ENCODE results near the gene CHST2. TPM values are rescaled to one million over a fixed set of nuclear protein-coding genes. Genes with fewer than 3 reads are reported as not detected.

CHST2 gene
- total RNA-seq, 1 experiment from 2014 or later = 1.7 TPM

DNA sequence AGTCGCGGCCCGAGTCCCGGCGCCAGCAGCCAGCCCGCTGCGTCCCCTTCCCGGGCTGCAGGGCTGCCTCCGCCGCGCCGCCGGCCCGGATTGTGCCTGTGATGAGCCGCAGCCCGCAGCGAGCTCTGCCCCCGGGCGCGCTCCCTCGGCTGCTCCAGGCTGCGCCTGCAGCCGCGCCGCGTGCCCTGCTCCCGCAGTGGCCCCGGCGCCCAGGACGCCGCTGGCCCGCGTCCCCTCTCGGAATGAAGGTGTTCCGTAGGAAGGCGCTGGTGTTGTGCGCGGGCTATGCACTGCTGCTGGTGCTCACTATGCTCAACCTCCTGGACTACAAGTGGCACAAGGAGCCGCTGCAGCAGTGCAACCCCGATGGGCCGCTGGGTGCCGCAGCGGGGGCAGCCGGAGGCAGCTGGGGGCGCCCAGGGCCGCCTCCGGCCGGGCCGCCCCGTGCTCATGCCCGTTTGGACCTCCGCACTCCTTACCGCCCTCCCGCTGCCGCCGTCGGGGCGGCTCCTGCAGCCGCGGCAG lies 1.2 kb downstream of the CHST2 start:
- DNase-seq (ENCODE audit: low read depth, low spot score) = no peak
- RAD21 ChIA-PET (ENCODE audit: low non-redundant PET in 1 of 2, low total read pairs in 2 of 2, uncharacterized antibody in 2 of 2, unreplicated experiment in 2 of 2) = no interaction called here
- POLR2A ChIA-PET = no interaction called here
- H3K79me2 ChIP-seq (ENCODE audit: insufficient read depth, low read length) = no peaks in the 10 kb centered on the region
- intact Hi-C loops (cut with micrococcal nuclease) = loop anchor here (2.0 kb wide), 1 partner anchor 524 kb away; no protein-coding TSS in a partner anchor
- H3K27ac ChIP-seq (ENCODE audit: low read depth, low read length) = no peak overlapping the region
- H3K9ac ChIP-seq (ENCODE audit: low read length) = no peak overlapping the region
- no peaks in the 10 kb centered on the region for H3K9me2 ChIP-seq (ENCODE audit: insufficient read depth)
- no peak for ATAC-seq
- no peaks in the 10 kb centered on the region for H3K9me3 ChIP-seq (ENCODE audit: control insufficient read depth in 1 of 2, insufficient read depth in 1 of 2, low read depth in 1 of 2, low read length in 2 of 2)
- no peaks in the 10 kb centered on the region; a peak in 1 of 4 replicates for H3K4me1 ChIP-seq (ENCODE audit: control insufficient read depth in 1 of 2, insufficient read depth in 2 of 2, low read length in 2 of 2)
- H3K4me2 ChIP-seq (ENCODE audit: low read length) = no peak overlapping the region
- CTCF ChIA-PET = no interaction called here
- H3K36me3 ChIP-seq (ENCODE audit: control insufficient read depth in 1 of 2, insufficient read depth in 2 of 2, low read length in 2 of 2) = no peaks in the 10 kb centered on the region
- no peak overlapping the region for H3K4me3 ChIP-seq (replicated peaks in 1 of 2; ENCODE audit: low read depth in 1 of 2, low read length in 2 of 2)
- peaks cover 3% of the 10 kb centered on the region; the same call in 1 of the 2 replicates for H3K27me3 ChIP-seq (ENCODE audit: insufficient read depth, low read length)
- TF ChIP-seq, protein P1, sequence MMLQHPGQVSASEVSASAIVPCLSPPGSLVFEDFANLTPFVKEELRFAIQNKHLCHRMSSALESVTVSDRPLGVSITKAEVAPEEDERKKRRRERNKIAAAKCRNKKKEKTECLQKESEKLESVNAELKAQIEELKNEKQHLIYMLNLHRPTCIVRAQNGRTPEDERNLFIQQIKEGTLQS (IDR thresholded peaks at IDR 0.05) = no peak
- TF ChIP-seq ZFX (IDR thresholded peaks at IDR 0.05) = no peak
- TF ChIP-seq CBX3 (IDR thresholded peaks at IDR 0.05; ENCODE audit: low read depth) = no peak
- TF ChIP-seq SP1 (IDR thresholded peaks at IDR 0.05; ENCODE audit: low read depth) = no peak
- TF ChIP-seq, protein P2, sequence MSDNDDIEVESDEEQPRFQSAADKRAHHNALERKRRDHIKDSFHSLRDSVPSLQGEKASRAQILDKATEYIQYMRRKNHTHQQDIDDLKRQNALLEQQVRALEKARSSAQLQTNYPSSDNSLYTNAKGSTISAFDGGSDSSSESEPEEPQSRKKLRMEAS (IDR thresholded peaks at IDR 0.05) = no peak
- TF ChIP-seq SRF (IDR thresholded peaks at IDR 0.05; ENCODE audit: low read depth) = no peak
- no peak for TF ChIP-seq YY1 (IDR thresholded peaks at IDR 0.05; ENCODE audit: extremely low read depth, insufficient replicate concordance, low read depth, low read length)
- no TSS peak for BruUV-seq (replicated peaks)
- H4K20me1 ChIP-seq (ENCODE audit: insufficient read depth) = no peaks in the 10 kb centered on the region
- H2AFZ ChIP-seq (ENCODE audit: low read depth, low read length, poor library complexity, severe bottlenecking) = no peak overlapping the region

DNA sequence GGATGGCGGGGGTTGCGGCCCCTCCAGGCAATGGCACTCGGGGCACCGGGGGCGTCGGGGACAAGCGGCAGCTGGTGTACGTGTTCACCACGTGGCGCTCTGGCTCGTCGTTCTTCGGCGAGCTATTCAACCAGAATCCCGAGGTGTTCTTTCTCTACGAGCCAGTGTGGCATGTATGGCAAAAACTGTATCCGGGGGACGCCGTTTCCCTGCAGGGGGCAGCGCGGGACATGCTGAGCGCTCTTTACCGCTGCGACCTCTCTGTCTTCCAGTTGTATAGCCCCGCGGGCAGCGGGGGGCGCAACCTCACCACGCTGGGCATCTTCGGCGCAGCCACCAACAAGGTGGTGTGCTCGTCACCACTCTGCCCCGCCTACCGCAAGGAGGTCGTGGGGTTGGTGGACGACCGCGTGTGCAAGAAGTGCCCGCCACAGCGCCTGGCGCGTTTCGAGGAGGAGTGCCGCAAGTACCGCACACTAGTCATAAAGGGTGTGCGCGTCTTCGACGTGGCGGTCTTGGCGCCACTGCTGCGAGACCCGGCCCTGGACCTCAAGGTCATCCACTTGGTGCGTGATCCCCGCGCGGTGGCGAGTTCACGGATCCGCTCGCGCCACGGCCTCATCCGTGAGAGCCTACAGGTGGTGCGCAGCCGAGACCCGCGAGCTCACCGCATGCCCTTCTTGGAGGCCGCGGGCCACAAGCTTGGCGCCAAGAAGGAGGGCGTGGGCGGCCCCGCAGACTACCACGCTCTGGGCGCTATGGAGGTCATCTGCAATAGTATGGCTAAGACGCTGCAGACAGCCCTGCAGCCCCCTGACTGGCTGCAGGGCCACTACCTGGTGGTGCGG lies 1.9 kb downstream of the CHST2 start:
- ChIA-PET POLR2A (no interaction called here), CTCF (no interaction called here), RAD21 (ENCODE audit: low non-redundant PET in 1 of 2, low total read pairs in 2 of 2, uncharacterized antibody in 2 of 2, unreplicated experiment in 2 of 2) (no interaction called here)
- Histone ChIP-seq H3K9me3 (ENCODE audit: control insufficient read depth in 1 of 2, insufficient read depth in 1 of 2, low read depth in 1 of 2, low read length in 2 of 2) (no peaks in the 10 kb centered on the region), H4K20me1 (ENCODE audit: insufficient read depth) (no peaks in the 10 kb centered on the region), H3K4me1 (ENCODE audit: control insufficient read depth in 1 of 2, insufficient read depth in 2 of 2, low read length in 2 of 2) (no peaks in the 10 kb centered on the region; a peak in 1 of 4 replicates), H3K9me2 (ENCODE audit: insufficient read depth) (no peaks in the 10 kb centered on the region), H3K27ac (ENCODE audit: low read depth, low read length) (no peak overlapping the region), H2AFZ (ENCODE audit: low read depth, low read length, poor library complexity, severe bottlenecking) (no peak overlapping the region), H3K4me2 (ENCODE audit: low read length) (no peak overlapping the region), H3K4me3 (replicated peaks in 1 of 2; ENCODE audit: low read depth in 1 of 2, low read length in 2 of 2) (no peak overlapping the region), H3K79me2 (ENCODE audit: insufficient read depth, low read length) (no peaks in the 10 kb centered on the region), H3K27me3 (ENCODE audit: insufficient read depth, low read length) (peaks cover 3% of the 10 kb centered on the region; the same call in 1 of the 2 replicates), H3K9ac (ENCODE audit: low read length) (no peak overlapping the region), H3K36me3 (ENCODE audit: control insufficient read depth in 1 of 2, insufficient read depth in 2 of 2, low read length in 2 of 2) (no peaks in the 10 kb centered on the region)
- no TSS peak for BruUV-seq (replicated peaks)
- intact Hi-C loops (cut with micrococcal nuclease) = loop anchor here (2.0 kb wide), 1 partner anchor 523 kb away; no protein-coding TSS in a partner anchor
- DNase-seq (ENCODE audit: low read depth, low spot score) = no peak
- 0 out of 2 replicates have a peak, but pooled peaks have one; percentile 12 for ATAC-seq
- no peak for TF ChIP-seq EZH2 (IDR thresholded peaks at IDR 0.05)
- TF ChIP-seq, protein P3, sequence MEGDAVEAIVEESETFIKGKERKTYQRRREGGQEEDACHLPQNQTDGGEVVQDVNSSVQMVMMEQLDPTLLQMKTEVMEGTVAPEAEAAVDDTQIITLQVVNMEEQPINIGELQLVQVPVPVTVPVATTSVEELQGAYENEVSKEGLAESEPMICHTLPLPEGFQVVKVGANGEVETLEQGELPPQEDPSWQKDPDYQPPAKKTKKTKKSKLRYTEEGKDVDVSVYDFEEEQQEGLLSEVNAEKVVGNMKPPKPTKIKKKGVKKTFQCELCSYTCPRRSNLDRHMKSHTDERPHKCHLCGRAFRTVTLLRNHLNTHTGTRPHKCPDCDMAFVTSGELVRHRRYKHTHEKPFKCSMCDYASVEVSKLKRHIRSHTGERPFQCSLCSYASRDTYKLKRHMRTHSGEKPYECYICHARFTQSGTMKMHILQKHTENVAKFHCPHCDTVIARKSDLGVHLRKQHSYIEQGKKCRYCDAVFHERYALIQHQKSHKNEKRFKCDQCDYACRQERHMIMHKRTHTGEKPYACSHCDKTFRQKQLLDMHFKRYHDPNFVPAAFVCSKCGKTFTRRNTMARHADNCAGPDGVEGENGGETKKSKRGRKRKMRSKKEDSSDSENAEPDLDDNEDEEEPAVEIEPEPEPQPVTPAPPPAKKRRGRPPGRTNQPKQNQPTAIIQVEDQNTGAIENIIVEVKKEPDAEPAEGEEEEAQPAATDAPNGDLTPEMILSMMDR (IDR thresholded peaks at IDR 0.05 in 2 of 3, conservative IDR thresholded peaks at IDR 0.05 in 1 of 3; ENCODE audit: borderline replicate concordance in 1 of 3, insufficient read depth in 1 of 3, low read depth in 2 of 3, low read length in 2 of 3) = peak; percentile 38 to 49 (median 47); a peak in 5 of 6 replicates
- TF ChIP-seq POLR2AphosphoS5 (IDR thresholded peaks at IDR 0.05; ENCODE audit: low read depth, low read length) = no peak
- TF ChIP-seq, protein P4, sequence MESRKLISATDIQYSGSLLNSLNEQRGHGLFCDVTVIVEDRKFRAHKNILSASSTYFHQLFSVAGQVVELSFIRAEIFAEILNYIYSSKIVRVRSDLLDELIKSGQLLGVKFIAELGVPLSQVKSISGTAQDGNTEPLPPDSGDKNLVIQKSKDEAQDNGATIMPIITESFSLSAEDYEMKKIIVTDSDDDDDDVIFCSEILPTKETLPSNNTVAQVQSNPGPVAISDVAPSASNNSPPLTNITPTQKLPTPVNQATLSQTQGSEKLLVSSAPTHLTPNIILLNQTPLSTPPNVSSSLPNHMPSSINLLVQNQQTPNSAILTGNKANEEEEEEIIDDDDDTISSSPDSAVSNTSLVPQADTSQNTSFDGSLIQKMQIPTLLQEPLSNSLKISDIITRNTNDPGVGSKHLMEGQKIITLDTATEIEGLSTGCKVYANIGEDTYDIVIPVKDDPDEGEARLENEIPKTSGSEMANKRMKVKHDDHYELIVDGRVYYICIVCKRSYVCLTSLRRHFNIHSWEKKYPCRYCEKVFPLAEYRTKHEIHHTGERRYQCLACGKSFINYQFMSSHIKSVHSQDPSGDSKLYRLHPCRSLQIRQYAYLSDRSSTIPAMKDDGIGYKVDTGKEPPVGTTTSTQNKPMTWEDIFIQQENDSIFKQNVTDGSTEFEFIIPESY (IDR thresholded peaks at IDR 0.05; ENCODE audit: extremely low read depth, insufficient replicate concordance, low read length) = no peak
- peak; percentile 54 for TF ChIP-seq RAD21 (IDR thresholded peaks at IDR 0.05; ENCODE audit: low read depth)
- no peak for TF ChIP-seq SIN3A (IDR thresholded peaks at IDR 0.05; ENCODE audit: low read depth)
- no peak for TF ChIP-seq ZFX (IDR thresholded peaks at IDR 0.05)
- TF ChIP-seq SRF (IDR thresholded peaks at IDR 0.05; ENCODE audit: low read depth) = no peak
- TF ChIP-seq, protein P1 (IDR thresholded peaks at IDR 0.05) = no peak
